ENCODE results near the gene FZD8.

FZD8 gene

GRCh38 chr10:35600193-35600592 lies 41.9 kb downstream of the FZD8 start:
- DNase-seq, result no peak

GRCh38 chr10:35598379-35598778 lies 43.7 kb downstream of the FZD8 start:
- no peak for DNase-seq

GRCh38 chr10:35595106-35595505 lies 47.0 kb downstream of the FZD8 start:
- DNase-seq, result no peak

DNA sequence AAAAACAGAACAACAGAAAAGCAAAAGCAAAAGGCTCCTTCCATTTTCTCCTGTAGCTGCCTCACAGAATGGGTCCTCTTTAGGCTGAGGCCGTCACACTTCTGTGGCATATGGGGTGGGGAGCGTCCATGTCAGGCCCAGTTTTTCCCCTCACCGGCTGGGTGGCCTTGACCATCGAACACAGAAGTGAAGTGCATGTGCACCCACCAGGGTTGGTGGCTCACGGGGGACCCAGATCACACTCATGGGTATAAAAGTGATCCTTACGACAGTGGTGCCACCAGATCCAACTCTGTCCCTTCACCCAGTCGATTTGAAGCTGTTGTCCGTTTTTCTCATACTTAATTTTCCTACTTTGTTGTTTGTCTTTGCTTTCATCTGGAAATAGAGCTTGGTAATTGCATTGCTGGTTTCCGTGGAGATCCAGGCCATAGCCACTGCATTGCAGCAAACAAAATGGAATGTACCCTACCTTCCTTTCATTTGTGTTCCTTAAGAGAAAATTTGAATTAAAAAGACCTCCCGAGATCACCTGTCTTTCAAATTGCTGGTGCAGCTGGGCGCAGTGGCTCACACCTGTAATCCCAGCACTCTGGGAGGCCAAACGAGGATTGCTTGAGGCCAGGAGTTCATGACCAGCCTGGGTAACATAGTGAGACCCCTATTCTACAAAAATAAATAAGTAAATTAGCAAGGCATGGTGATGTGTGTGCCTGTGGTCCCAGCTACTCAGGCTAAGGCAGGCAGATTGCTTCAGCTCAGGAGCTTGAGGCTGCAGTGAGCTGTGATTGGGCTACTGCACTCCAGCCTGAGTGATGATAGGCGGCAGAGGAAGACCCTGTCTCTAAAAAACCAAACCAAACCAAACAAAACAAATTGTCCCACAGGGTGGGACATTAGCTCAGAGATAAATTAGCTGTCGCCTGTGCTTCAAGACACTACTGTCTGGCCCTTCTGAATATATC lies 47.7 kb downstream of the FZD8 start:
- DNase-seq, result no peak

- DNase-seq, result no peak
These were observed 49.7 kb downstream of the FZD8 start for GRCh38 chr10:35592441-35592840.

- no peak for DNase-seq
These were observed 53.3 kb downstream of the FZD8 start for GRCh38 chr10:35588836-35589235.
